Measurements from ENCODE around the gene PLCL1.
A peak's percentile ranks its signal among the peaks of the same experiment; 100 is the strongest.

The PLCL1 gene

DNA sequence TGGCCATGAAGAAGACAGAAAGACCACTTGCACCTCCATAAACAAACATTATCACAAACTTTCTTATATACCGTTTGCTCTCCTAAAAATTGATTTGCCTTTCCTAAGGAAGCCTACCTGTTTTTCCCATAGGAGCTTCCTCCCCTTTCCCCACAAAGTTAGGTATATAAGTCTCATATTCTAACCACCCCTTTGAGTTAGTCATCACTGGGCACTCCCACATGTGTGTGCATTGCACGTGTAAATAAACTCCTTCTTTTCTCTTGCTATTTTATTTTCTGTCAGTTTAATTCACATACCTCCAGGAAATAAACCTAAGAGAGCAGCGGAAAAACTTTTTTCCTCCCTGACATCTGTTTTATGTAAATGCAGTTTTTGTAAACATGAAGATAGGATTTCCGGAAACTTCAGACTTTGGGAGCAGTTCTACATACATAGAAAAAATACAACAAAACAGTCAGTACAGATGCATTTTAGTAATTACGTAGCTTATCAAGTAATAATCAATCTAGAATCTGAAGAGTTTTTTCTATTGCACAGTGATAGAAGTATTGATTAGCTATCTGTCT, 46.6 kb downstream of the PLCL1 start:
- TF ChIP-seq, protein P1, sequence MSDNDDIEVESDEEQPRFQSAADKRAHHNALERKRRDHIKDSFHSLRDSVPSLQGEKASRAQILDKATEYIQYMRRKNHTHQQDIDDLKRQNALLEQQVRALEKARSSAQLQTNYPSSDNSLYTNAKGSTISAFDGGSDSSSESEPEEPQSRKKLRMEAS (IDR thresholded peaks at IDR 0.05; ENCODE audit: low read depth, low read length): no peak
- TF ChIP-seq POLR2A (IDR thresholded peaks at IDR 0.05; ENCODE audit: extremely low read depth, insufficient read length) (no peak), MYC (IDR thresholded peaks at IDR 0.05; ENCODE audit: low read depth, low read length) (no peak)
- TF ChIP-seq, protein P2, sequence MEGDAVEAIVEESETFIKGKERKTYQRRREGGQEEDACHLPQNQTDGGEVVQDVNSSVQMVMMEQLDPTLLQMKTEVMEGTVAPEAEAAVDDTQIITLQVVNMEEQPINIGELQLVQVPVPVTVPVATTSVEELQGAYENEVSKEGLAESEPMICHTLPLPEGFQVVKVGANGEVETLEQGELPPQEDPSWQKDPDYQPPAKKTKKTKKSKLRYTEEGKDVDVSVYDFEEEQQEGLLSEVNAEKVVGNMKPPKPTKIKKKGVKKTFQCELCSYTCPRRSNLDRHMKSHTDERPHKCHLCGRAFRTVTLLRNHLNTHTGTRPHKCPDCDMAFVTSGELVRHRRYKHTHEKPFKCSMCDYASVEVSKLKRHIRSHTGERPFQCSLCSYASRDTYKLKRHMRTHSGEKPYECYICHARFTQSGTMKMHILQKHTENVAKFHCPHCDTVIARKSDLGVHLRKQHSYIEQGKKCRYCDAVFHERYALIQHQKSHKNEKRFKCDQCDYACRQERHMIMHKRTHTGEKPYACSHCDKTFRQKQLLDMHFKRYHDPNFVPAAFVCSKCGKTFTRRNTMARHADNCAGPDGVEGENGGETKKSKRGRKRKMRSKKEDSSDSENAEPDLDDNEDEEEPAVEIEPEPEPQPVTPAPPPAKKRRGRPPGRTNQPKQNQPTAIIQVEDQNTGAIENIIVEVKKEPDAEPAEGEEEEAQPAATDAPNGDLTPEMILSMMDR (IDR thresholded peaks at IDR 0.05; ENCODE audit: low read depth, low read length): no peak
- no peak for DNase-seq (ENCODE audit: low read depth)
- no peak overlapping the region for H3K4me3 ChIP-seq (ENCODE audit: low read depth, low read length)

DNA sequence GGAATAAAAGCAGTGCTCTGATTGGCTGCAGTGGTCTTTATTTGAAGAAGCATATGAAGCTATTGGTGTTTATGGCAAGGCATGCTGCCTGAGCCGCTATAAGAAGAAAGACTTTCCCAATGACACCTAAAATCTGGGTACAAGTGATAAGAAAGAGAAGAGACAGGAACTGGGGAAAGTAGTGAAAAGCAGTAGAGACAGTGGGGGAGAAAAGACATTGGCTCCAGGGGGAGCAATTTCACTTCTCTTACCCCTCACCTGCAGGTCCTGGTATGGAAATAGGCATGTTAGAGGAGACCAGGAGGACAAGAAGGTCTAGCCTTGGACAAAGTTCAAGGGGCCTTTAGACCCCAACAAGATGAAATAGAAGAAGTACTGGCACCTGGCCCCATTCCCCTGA, 47.1 kb downstream of the PLCL1 start:
- TF ChIP-seq, protein P1 (IDR thresholded peaks at IDR 0.05; ENCODE audit: low read depth, low read length): no peak
- TF ChIP-seq, protein P2 (IDR thresholded peaks at IDR 0.05; ENCODE audit: low read depth, low read length): no peak
- TF ChIP-seq POLR2A (IDR thresholded peaks at IDR 0.05; ENCODE audit: extremely low read depth, insufficient read length): no peak
- TF ChIP-seq MYC (IDR thresholded peaks at IDR 0.05; ENCODE audit: low read depth, low read length): no peak
- DNase-seq (ENCODE audit: low read depth): peak; percentile 20
- H3K4me3 ChIP-seq (ENCODE audit: low read depth, low read length): no peak overlapping the region

DNA sequence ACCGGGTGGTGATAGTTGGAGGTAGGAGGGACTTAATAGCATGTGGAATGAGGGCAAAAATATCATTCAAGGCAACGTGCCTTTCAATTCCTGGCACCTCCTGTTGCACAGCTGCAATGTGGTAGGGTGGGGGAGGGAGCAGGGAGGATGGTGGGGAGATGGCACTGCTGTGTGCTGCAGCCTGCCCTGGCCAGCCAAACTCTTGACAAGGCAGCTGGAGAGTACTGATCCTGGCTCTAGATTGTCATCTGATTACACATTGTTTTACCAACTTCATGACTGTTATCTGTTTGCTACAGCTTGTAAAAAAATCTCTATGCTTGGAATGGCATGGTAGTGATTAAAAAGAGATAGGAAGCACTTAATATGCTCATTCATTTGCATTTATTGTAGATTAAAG, 47.7 kb downstream of the PLCL1 start:
- TF ChIP-seq, protein P2 (IDR thresholded peaks at IDR 0.05; ENCODE audit: low read depth, low read length): no peak
- TF ChIP-seq, protein P1 (IDR thresholded peaks at IDR 0.05; ENCODE audit: low read depth, low read length): no peak
- TF ChIP-seq MYC (IDR thresholded peaks at IDR 0.05; ENCODE audit: low read depth, low read length): no peak
- no peak for TF ChIP-seq POLR2A (IDR thresholded peaks at IDR 0.05; ENCODE audit: extremely low read depth, insufficient read length)
- H3K4me3 ChIP-seq (ENCODE audit: low read depth, low read length): no peak overlapping the region
- DNase-seq (ENCODE audit: low read depth): no peak

DNA sequence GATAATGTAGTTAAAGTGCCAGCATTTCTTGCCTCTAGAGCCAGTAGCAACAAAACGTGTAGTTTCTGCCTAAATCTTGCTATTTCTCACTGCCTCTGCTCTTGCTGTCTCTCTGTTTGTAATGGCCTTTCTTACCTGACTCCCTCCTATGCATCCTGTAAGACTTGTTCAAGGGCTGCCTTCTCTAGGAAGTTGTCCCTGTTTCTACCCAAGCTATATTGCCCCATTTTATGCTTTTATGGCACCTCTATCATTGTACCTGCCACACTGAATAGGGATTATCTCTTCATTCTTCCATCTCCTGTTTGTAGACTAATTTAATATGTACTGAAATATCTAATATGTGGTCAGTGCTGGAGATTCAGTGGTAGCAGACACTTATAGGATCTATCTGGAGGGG, 49.2 kb downstream of the PLCL1 start:
- H3K4me3 ChIP-seq (ENCODE audit: low read depth, low read length): no peak overlapping the region
- TF ChIP-seq, protein P2 (IDR thresholded peaks at IDR 0.05; ENCODE audit: low read depth, low read length): no peak
- TF ChIP-seq MYC (IDR thresholded peaks at IDR 0.05; ENCODE audit: low read depth, low read length) (no peak), POLR2A (IDR thresholded peaks at IDR 0.05; ENCODE audit: extremely low read depth, insufficient read length) (no peak)
- TF ChIP-seq, protein P1 (IDR thresholded peaks at IDR 0.05; ENCODE audit: low read depth, low read length): no peak
- no peak for DNase-seq (ENCODE audit: low read depth)

DNA sequence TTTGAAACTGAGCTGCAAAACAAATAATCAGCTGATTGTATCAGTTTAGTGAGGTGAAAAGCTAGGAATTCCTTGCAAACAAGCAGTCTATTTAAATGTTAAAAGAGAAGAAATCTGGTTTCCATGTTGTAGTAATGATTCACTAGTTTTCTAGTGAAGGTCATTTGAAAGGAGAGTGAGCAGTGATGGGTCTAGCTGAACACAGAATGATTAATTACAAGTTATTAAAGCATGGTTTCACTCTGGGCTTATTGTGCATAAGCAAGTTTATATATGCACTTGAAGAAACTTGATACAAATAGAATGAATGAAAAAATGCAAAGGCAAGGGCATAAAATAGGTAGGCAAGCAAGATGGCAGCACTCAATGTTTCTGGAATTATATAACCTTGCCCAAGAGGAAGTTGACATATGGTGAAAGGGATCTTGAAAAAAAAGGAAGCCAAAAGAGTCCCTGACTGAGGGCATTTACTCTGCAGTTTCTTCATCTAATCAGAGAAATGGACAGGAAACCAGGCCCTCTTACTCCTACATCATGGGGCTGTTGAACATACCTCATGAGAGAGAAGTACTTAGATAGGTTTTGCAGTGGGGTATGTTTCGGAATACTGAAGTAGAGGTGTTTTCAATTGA, 53.2 kb downstream of the PLCL1 start:
- no peak for TF ChIP-seq POLR2A (IDR thresholded peaks at IDR 0.05; ENCODE audit: extremely low read depth, insufficient read length)
- TF ChIP-seq, protein P2 (IDR thresholded peaks at IDR 0.05; ENCODE audit: low read depth, low read length): no peak
- no peak overlapping the region for H3K4me3 ChIP-seq (ENCODE audit: low read depth, low read length)
- peak; percentile 64 for DNase-seq (ENCODE audit: low read depth)
